ENCODE data around the gene RGPD3. TPM values are rescaled to one million over a fixed set of nuclear protein-coding genes. Genes with fewer than 3 reads are reported as not detected.

Gene RGPD3
- total and polyA plus RNA-seq, 10 of the 15 experiments (the other 5 are each of a cell fraction or from before 2014, with no cell fraction given): 0.03 to 0.44 (median 0.09) TPM

- CTCF ChIA-PET: no interaction called here
- POLR2A ChIA-PET: no interaction called here
- FAIRE-seq: no peak
These were observed 108.7 kb downstream of the RGPD3 start for GRCh38 chr2:106359512-106359911.

More at GRCh38 chr2:106359512-106359911, 108.7 kb downstream of the RGPD3 start:
- no peak for TF ChIP-seq BHLHE40 (IDR thresholded peaks at IDR 0.05; ENCODE audit: borderline replicate concordance in 1 of 2, low read depth in 2 of 2, low read length in 1 of 2)
- TF ChIP-seq NKRF (conservative IDR thresholded peaks at IDR 0.05): no peak
- no peak for TF ChIP-seq ATF7 (IDR thresholded peaks at IDR 0.05; ENCODE audit: low read depth)
- TF ChIP-seq RELA (IDR thresholded peaks at IDR 0.05; ENCODE audit: borderline replicate concordance, partially characterized antibody): no peak
- no peak for TF ChIP-seq STAT3 (IDR thresholded peaks at IDR 0.05; ENCODE audit: low read depth, low read length)
- TF ChIP-seq FOXK2 (IDR thresholded peaks at IDR 0.05): no peak
- no peak for TF ChIP-seq TAF1 (IDR thresholded peaks at IDR 0.05; ENCODE audit: borderline replicate concordance, low read depth, low read length)
- no peak for TF ChIP-seq CUX1 (IDR thresholded peaks at IDR 0.05; ENCODE audit: insufficient replicate concordance, low read depth, low read length)
- TF ChIP-seq ZNF207 (IDR thresholded peaks at IDR 0.05; ENCODE audit: borderline replicate concordance): no peak
- no peak for TF ChIP-seq MYC (IDR thresholded peaks at IDR 0.05; ENCODE audit: insufficient read depth, insufficient read length, insufficient replicate concordance, low read length, severe bottlenecking)
- TF ChIP-seq IKZF1 (conservative IDR thresholded peaks at IDR 0.05): no peak
- Histone ChIP-seq H3K9me3 (replicated peaks; ENCODE audit: control insufficient read depth, insufficient read depth, low read length) (no peaks in the 10 kb centered on the region), H3K79me2 (ENCODE audit: control insufficient read depth, insufficient read depth, low read length) (no peaks in the 10 kb centered on the region), H3K4me1 (ENCODE audit: control insufficient read depth, insufficient read depth, low read length) (peaks cover 5% of the 10 kb centered on the region), H3K4me3 (no peak overlapping the region), H3K27ac (ENCODE audit: control insufficient read depth, insufficient read depth) (no peak overlapping the region), H3K9ac (ENCODE audit: control insufficient read depth, insufficient read depth, low read length) (no peak overlapping the region), H3K4me2 (ENCODE audit: control insufficient read depth, insufficient read depth) (no peak overlapping the region), H3K36me3 (ENCODE audit: control insufficient read depth in 2 of 2, insufficient read depth in 2 of 2, low read length in 1 of 2) (no peaks in the 10 kb centered on the region), H2AFZ (ENCODE audit: control insufficient read depth, low read depth, low read length) (no peak overlapping the region), H4K20me1 (ENCODE audit: control insufficient read depth, insufficient read depth) (no peaks in the 10 kb centered on the region), H3K27me3 (replicated peaks in 1 of 2; ENCODE audit: control insufficient read depth in 2 of 2, insufficient read depth in 2 of 2, low read length in 1 of 2) (no peaks in the 10 kb centered on the region)
- no TSS peak for BruUV-seq (replicated peaks)
- ATAC-seq (no peak), DNase-seq (ENCODE audit: low read depth, low spot score) (no peak)
- in situ Hi-C loops (cut with MboI) (no loop called here), intact Hi-C loops (cut with micrococcal nuclease; ENCODE audit: unreplicated experiment) (no loop called here)
- ChIA-PET SMC1A (ENCODE audit: uncharacterized antibody, unreplicated experiment) (no interaction called here), RAD21 (ENCODE audit: unreplicated experiment) (no interaction called here)
- WGBS (ENCODE audit: insufficient coverage, insufficient replicate concordance, low lambda C conversion rate, missing lambda C conversion rate): 62% methylated on average over 7 of the region's 7 CpGs
